Endothelial cell of umbilical vein (primary cell): ENCODE data around the gene PAX1. TPM values are rescaled to one million over a fixed set of nuclear protein-coding genes. Genes with fewer than 3 reads are reported as not detected.

Source experiments
- BruUV-seq: library from RNA; stranded (reverse); fragments of 400-500 nt; replicated peaks from 2 replicates; lab custom pipeline; 2021; lab: Mats Ljungman, UMichigan
- CTCF ChIA-PET: fragments of 300-600, 350-600 bp; sonication (Branson Sonifier 250); formaldehyde crosslinking; loops from one replicate; lab custom pipeline; 2021; ENCODE audit warnings: antibody characterized with exemption, inconsistent platforms; lab: Charles Lee
- POLR2A ChIA-PET: fragments of 300-600, 350-600 bp; sonication (Branson Sonifier 250); formaldehyde crosslinking; loops from one replicate; lab custom pipeline; 2021; ENCODE audit warnings: antibody characterized with exemption, inconsistent platforms; lab: Charles Lee
- DNase-seq: peaks from one replicate; pipeline ENCODE4 v3.0.0-alpha.2; 2011; ENCODE audit warnings: low read depth, low spot score
- FAIRE-seq: peaks from 2 replicates; lab custom pipeline; 2011; peaks lifted over from hg19 to GRCh38; lab: Jason Lieb, UNC
- H2AFZ ChIP-seq: 2 replicates; pipeline ENCODE4 v1.6.0; 2012; ENCODE audit warnings: low read depth, low read length, control low read depth, inconsistent platforms
- H3K27ac ChIP-seq: 2 replicates; pipeline ENCODE4 v1.5.1; 2011; ENCODE audit warnings: low read depth, mild to moderate bottlenecking, control low read depth, low read length, moderate library complexity; ENCODE audit not compliant: insufficient read depth
- H3K27me3 ChIP-seq, 2 experiments: 2 replicates each; pipeline versions ENCODE4 v1.6.0 to v1.6.1; 2011; ENCODE audit warnings: low read length in 2 of 2, mixed read lengths in 1 of 2; ENCODE audit not compliant: control insufficient read depth in 2 of 2, insufficient read depth in 2 of 2
- H3K36me3 ChIP-seq, 2 experiments: 2 replicates in 1 of 2; 3 replicates in 1 of 2; pipeline ENCODE4 v1.5.1; 2011; ENCODE audit warnings: low read length in 2 of 2, mild to moderate bottlenecking in 1 of 2, moderate library complexity in 1 of 2; ENCODE audit not compliant: control insufficient read depth in 2 of 2, insufficient read depth in 2 of 2; ENCODE audit errors: extremely low read depth in 1 of 2
- H3K4me1 ChIP-seq: 3 replicates; pipeline ENCODE4 v1.5.1; 2011; ENCODE audit warnings: mild to moderate bottlenecking, low read length; ENCODE audit not compliant: control insufficient read depth, insufficient read depth; ENCODE audit errors: extremely low read depth
- H3K4me2 ChIP-seq: 2 replicates; pipeline ENCODE4 v1.6.1; 2011; ENCODE audit warnings: low read length, control low read depth, mixed read lengths; ENCODE audit not compliant: insufficient read depth
- H3K4me3 ChIP-seq, 3 experiments: fragments of 200-600 bp in 1 of 3; sonication (generic), shearing (Covaris generic) in 1 of 3; replicated peaks in 1 of 3; 2 replicates each; pipeline ENCODE4 v1.5.1; 2011 to 2016; ENCODE audit warnings: control low read depth in 3 of 3, low read length in 3 of 3, mild to moderate bottlenecking in 2 of 3, inconsistent platforms in 1 of 3, low read depth in 1 of 3, moderate library complexity in 1 of 3; ENCODE audit not compliant: insufficient read depth in 1 of 3
- H3K79me2 ChIP-seq: 2 replicates; pipeline ENCODE4 v1.6.0; 2012; ENCODE audit warnings: low read length, inconsistent platforms; ENCODE audit not compliant: control insufficient read depth, insufficient read depth
- H3K9ac ChIP-seq: replicated peaks from 2 replicates; pipeline ENCODE3; 2011; ENCODE audit warnings: low read length, control low read depth; ENCODE audit not compliant: insufficient read depth; ENCODE audit errors: extremely low read depth
- H3K9me1 ChIP-seq: replicated peaks from 3 replicates; pipeline ENCODE4 v1.6.0; 2011; ENCODE audit warnings: mild to moderate bottlenecking, low read length; ENCODE audit not compliant: control insufficient read depth, insufficient read depth; ENCODE audit errors: extremely low read depth
- H3K9me3 ChIP-seq: replicated peaks from 2 replicates; pipeline ENCODE4 v1.5.1; 2012; ENCODE audit warnings: low read length, inconsistent platforms; ENCODE audit not compliant: control insufficient read depth, insufficient read depth
- H4K20me1 ChIP-seq: replicated peaks from 2 replicates; pipeline ENCODE3; 2011; ENCODE audit warnings: mild to moderate bottlenecking, low read length; ENCODE audit not compliant: control insufficient read depth, insufficient read depth; ENCODE audit errors: extremely low read depth
- EZH2 ChIP-seq: IDR thresholded peaks from 2 replicates; pipeline ENCODE4 v1.6.1; 2012; ENCODE audit warnings: borderline replicate concordance, low read depth, mild to moderate bottlenecking, moderate library complexity, low read length, inconsistent platforms; ENCODE audit not compliant: severe bottlenecking
- FOS ChIP-seq: IDR thresholded peaks from 2 replicates; pipeline ENCODE4 v1.6.1; 2011; ENCODE audit warnings: mild to moderate bottlenecking, low read length, moderate library complexity, borderline replicate concordance; ENCODE audit not compliant: insufficient read depth
- GATA2 ChIP-seq: IDR thresholded peaks from 2 replicates; pipeline ENCODE4 v1.7.0; 2011; ENCODE audit warnings: low read depth, mild to moderate bottlenecking, moderate library complexity, mixed read lengths, low read length; ENCODE audit not compliant: insufficient read length, insufficient read depth
- JUN ChIP-seq: IDR thresholded peaks from 2 replicates; pipeline ENCODE4 v1.6.1; 2011; ENCODE audit warnings: borderline replicate concordance, low read depth; ENCODE audit not compliant: insufficient read length, insufficient read depth
- MYC ChIP-seq: IDR thresholded peaks from one replicate; pipeline ENCODE4 v1.6.1; 2011; ENCODE audit warnings: mild to moderate bottlenecking, low read depth, low read length
- POLR2A ChIP-seq: IDR thresholded peaks from 2 replicates; pipeline ENCODE4 v1.6.1; 2012; ENCODE audit warnings: low read depth, mild to moderate bottlenecking, control low read depth, low read length
- POLR2AphosphoS5 ChIP-seq: IDR thresholded peaks from 2 replicates; pipeline ENCODE4 v1.6.1; 2012; ENCODE audit warnings: low read depth, mild to moderate bottlenecking, control low read depth, low read length, moderate library complexity; ENCODE audit not compliant: insufficient read depth
- dilution Hi-C: fragments of 300-500 bp; cut with MboI; formaldehyde crosslinking; loops from one replicate; pipeline ENCODE4 v1.15.0; 2019; ENCODE audit warnings: low sequenced_read_pairs; ENCODE audit not compliant: extremely low pct_ligation_motif_present
- intact Hi-C: fragments of 100-400 bp; cut with micrococcal nuclease; formaldehyde crosslinking; loops from one replicate; pipeline ENCODE4 v1.10.0; 2022
- polyA plus RNA-seq, 4 experiments: library from polyadenylated mRNA; depleted of rRNA in 3 of 4; stranded (reverse) in 3 of 4; unstranded in 1 of 4; fragments of >200 nt; gene quantifications; 2 replicates each; pipeline versions ENCODE4 v1.2.1 to v1.2.3, GENCODE V29; 2011 to 2012; ENCODE audit warnings: missing spikeins in 1 of 4
- total RNA-seq: library from RNA; stranded (reverse); gene quantifications from 2 replicates; pipeline ENCODE4 v1.2.3, GENCODE V29; 2021
- TF ChIP-seq, protein P1 (sequence below): IDR thresholded peaks from 2 replicates; pipeline ENCODE4 v1.6.1; 2011; ENCODE audit not compliant: insufficient read depth, insufficient read length
- TF ChIP-seq, protein P2 (sequence below), 2 donors: IDR thresholded peaks; 1 replicate in 1 of 2; 2 replicates in 1 of 2; pipeline ENCODE4 v1.5.1; 2011; ENCODE audit warnings: low read length in 2 of 2, mild to moderate bottlenecking in 2 of 2, moderate library complexity in 2 of 2, control low read depth in 1 of 2, inconsistent platforms in 1 of 2, low read depth in 1 of 2; ENCODE audit not compliant: insufficient read depth in 1 of 2; ENCODE audit errors: extremely low read depth in 1 of 2

PAX1 gene
- total and polyA plus RNA-seq, 2 donors (not counting 3 experiments of a cell fraction or from before 2014, with no cell fraction given) = not detected

DNA sequence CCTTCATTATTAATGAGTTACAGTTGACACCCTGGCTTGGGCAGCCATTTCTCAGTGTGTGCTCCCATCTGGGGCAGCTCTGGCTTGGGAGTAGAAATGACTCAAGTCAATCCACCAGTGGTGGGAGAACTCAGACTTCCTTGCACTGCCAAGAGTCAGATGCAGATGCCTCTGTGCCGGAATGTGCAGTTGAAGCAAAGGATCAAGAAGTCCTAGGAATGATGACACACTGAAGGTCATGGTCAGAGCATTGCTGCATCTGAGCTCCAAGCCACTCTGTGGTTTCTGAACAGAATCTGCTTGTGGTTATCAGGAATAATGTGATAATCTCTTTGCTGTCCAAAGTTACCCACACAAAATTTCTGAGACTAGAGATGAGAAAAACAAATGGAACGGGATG, 19.5 kb upstream of the PAX1 start:
- BruUV-seq = no TSS peak
- CTCF ChIA-PET = interaction anchor here (2.2 kb wide), 1 partner anchor 34 kb away, joined by 7 read pairs; no protein-coding TSS in a partner anchor

More for the DNA sequence above, 19.5 kb upstream of the PAX1 start:
- FAIRE-seq = no peak
- no peaks in the 10 kb centered on the region for H3K9me1 ChIP-seq
- no peak overlapping the region for H2AFZ ChIP-seq
- no peak for DNase-seq
- POLR2A ChIA-PET = no interaction called here
- TF ChIP-seq EZH2 (no peak), MYC (no peak), POLR2A (no peak), POLR2AphosphoS5 (no peak), GATA2 (no peak), JUN (no peak), FOS (no peak)
- TF ChIP-seq, protein P1, sequence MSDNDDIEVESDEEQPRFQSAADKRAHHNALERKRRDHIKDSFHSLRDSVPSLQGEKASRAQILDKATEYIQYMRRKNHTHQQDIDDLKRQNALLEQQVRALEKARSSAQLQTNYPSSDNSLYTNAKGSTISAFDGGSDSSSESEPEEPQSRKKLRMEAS = no peak
- TF ChIP-seq, protein P2, sequence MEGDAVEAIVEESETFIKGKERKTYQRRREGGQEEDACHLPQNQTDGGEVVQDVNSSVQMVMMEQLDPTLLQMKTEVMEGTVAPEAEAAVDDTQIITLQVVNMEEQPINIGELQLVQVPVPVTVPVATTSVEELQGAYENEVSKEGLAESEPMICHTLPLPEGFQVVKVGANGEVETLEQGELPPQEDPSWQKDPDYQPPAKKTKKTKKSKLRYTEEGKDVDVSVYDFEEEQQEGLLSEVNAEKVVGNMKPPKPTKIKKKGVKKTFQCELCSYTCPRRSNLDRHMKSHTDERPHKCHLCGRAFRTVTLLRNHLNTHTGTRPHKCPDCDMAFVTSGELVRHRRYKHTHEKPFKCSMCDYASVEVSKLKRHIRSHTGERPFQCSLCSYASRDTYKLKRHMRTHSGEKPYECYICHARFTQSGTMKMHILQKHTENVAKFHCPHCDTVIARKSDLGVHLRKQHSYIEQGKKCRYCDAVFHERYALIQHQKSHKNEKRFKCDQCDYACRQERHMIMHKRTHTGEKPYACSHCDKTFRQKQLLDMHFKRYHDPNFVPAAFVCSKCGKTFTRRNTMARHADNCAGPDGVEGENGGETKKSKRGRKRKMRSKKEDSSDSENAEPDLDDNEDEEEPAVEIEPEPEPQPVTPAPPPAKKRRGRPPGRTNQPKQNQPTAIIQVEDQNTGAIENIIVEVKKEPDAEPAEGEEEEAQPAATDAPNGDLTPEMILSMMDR (IDR thresholded peaks at IDR 0.05; ENCODE audit: extremely low read depth in 1 of 2, insufficient read depth in 1 of 2, low read depth in 1 of 2, low read length in 2 of 2) = no peak
- no peaks in the 10 kb centered on the region for H3K79me2 ChIP-seq
- H3K27ac ChIP-seq = no peak overlapping the region
- no peaks in the 10 kb centered on the region for H3K9me3 ChIP-seq
- H3K9ac ChIP-seq = no peak overlapping the region
- dilution Hi-C loops (no loop called here), intact Hi-C loops (no loop called here)
- H4K20me1 ChIP-seq = no peaks in the 10 kb centered on the region
- H3K27me3 ChIP-seq = no peaks in the 10 kb centered on the region
- no peaks in the 10 kb centered on the region for H3K36me3 ChIP-seq
- no peaks in the 10 kb centered on the region for H3K4me1 ChIP-seq
- H3K4me3 ChIP-seq = no peak overlapping the region
- H3K4me2 ChIP-seq = no peak overlapping the region
